T-helper 2 cell treated with Interferon-gamma antibody and Interleukin-4, amounts not matched to agents 100 ng/mL and 5 ng/mL, for 36 hours (primary cell): ENCODE results near the gene PRMT3. TPM values are rescaled to one million over a fixed set of nuclear protein-coding genes. Genes with fewer than 3 reads are reported as not detected.

Source experiments
- total RNA-seq: library from RNA; stranded (reverse); gene quantifications from 2 replicates; pipeline ENCODE4 v1.2.3, GENCODE V29; 2022

The PRMT3 gene
- total RNA-seq, 1 donor from 2014 or later, result 21.6 TPM

Other genes starting within 250 kb of the PRMT3 start
- not detected in 2 replicates for gene DBX1, start 227.2 kb upstream of the PRMT3 start, total RNA-seq
- 39.8 and 40.6 TPM in 2 replicates for gene HTATIP2, start 24.0 kb upstream of the PRMT3 start, total RNA-seq
- not detected in 2 replicates for gene SLC6A5, start 211.9 kb downstream of the PRMT3 start, total RNA-seq